Central memory CD4-positive, alpha-beta T cell (primary cell): ENCODE measurements around the gene RASSF8.

Experiments used
- DNase-seq: peaks from one replicate; pipeline ENCODE4 v3.0.0; 2022
- total RNA-seq, 3 experiments: gene quantifications; one replicate each; lab custom pipeline; 2026; lab: John Stamatoyannopoulos, UW

RASSF8 gene, protein sequence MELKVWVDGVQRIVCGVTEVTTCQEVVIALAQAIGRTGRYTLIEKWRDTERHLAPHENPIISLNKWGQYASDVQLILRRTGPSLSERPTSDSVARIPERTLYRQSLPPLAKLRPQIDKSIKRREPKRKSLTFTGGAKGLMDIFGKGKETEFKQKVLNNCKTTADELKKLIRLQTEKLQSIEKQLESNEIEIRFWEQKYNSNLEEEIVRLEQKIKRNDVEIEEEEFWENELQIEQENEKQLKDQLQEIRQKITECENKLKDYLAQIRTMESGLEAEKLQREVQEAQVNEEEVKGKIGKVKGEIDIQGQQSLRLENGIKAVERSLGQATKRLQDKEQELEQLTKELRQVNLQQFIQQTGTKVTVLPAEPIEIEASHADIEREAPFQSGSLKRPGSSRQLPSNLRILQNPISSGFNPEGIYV
- 0 reads per million in 3 experiments for total RNA-seq

GRCh38 chr12:25958428-25959070, at the start of gene RASSF8:
RASSF8 (plus strand) TSS chr12:25958682; CDS start chr12:26055344, 96,662 bp downstream.
- no peak for DNase-seq

DNA sequence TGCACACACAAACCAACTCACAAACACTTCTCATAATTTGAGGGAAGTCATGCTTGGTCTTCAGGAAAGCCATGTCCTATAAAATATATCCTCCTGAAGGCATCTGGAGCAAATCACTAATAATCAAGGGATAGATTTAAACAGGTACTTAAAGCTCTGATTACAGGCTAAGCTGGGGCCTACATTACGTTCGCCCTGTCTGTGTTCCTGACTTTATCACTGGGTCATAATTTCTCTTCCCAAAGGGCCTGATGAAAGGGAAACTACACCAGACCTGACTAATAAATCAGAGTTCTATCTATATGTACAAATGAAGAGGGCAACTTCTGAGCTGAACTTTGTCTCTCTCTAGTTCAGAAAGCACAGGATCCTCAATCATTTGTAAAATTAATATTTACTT, 43.9 kb upstream of the RASSF8 start:
- DNase-seq = no peak

DNA sequence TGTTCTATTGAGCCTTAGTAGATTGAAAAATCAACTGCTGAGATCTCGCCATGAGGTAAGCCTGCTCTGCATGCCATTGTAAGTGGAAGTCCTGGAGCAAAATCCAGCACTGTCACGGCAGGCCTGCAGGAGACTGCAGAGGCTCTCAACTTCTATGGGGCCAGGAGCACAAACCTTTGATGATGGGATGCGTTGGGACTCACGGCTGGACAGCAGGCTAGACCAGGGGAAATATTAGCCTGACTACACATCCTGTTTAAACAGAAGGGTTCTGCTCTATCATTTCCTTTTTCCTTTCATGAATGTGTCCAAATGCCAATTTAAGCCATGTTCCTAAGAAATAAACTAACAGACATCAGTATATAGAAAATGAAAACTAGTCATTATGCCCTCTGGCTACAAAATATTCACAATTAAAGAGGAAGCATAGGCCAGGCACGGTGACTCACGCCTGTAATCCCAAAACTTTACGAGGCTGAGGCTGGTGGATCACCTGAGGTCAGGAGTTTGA, 33.9 kb upstream of the RASSF8 start:
- no peak for DNase-seq

DNA sequence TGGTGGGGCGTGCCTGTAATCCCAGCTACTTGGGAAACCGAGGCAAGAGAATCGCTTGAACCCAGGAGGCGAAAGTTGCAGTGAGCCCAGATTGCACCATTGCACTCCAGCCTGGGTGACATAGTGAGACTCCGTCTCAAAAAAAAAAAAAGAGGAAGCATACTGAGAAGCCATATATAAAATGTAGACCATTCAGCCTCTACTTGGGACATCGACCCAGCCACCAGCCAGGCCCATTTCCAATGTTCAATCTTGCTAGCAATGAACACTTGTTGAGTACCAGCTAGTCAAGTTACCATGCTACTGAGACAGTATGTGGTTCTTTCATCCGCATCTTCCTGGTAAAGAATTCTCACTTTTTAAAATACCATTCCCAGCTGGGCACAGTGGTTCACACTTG, 33.4 kb upstream of the RASSF8 start:
- DNase-seq = no peak

- DNase-seq = no peak
Observed at GRCh38 chr12:25926536-25926935, 31.9 kb upstream of the RASSF8 start.

DNA sequence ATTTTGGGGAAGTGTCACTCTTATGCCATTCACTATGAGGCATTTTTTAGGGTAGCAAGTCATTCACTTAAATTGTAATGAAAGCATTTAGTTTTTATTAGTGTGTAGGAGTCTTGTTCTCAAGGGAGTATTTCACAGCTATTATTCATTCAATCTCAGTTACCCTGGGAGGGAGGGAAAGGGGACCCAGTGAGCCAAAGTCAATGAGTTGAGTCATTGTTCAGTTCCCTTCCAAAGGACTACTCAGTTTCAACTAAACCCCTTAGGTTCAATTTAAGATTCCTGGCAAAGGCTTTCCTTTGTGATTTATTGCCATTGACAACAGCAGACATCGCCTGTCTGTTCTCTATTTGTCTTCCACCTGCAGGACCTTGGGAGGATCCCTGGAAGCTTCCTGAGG, 29.3 kb upstream of the RASSF8 start:
- no peak for DNase-seq

GRCh38 chr12:25932971-25933370, 25.5 kb upstream of the RASSF8 start:
- no peak for DNase-seq

- DNase-seq = no peak
Observed at GRCh38 chr12:25934456-25934855, 24.0 kb upstream of the RASSF8 start.

- DNase-seq = no peak
Observed at GRCh38 chr12:25935355-25936144, 22.9 kb upstream of the RASSF8 start.

GRCh38 chr12:25937096-25937495, 21.4 kb upstream of the RASSF8 start:
- no peak for DNase-seq

GRCh38 chr12:25938581-25938980, 19.9 kb upstream of the RASSF8 start:
- DNase-seq = no peak

- DNase-seq = no peak
Observed at GRCh38 chr12:25939606-25940005, 18.9 kb upstream of the RASSF8 start.

GRCh38 chr12:25940886-25941285, 17.6 kb upstream of the RASSF8 start:
- no peak for DNase-seq

- no peak for DNase-seq
Observed at GRCh38 chr12:25942709-25943108, 15.8 kb upstream of the RASSF8 start.

DNA sequence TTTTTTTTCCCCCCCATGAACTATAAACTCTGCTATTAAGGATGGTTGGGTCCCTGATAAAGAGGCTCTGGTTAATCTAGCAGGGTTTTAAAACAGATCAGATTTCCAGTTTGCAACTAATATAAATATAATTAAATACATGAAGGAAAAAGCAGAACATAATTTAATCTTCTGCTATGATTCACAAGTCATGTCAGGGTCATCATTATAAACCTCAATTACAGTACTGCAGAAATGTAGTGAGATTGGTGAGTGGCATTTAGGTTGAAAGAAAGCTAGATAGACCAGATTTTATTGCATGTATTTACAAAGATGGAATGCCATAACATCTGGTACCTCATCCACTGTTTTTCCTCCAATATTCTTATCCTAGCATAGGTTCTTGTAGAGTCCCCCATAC, 14.5 kb upstream of the RASSF8 start:
- DNase-seq = no peak

- no peak for DNase-seq
Observed at GRCh38 chr12:25949343-25949742, 9.1 kb upstream of the RASSF8 start.

DNA sequence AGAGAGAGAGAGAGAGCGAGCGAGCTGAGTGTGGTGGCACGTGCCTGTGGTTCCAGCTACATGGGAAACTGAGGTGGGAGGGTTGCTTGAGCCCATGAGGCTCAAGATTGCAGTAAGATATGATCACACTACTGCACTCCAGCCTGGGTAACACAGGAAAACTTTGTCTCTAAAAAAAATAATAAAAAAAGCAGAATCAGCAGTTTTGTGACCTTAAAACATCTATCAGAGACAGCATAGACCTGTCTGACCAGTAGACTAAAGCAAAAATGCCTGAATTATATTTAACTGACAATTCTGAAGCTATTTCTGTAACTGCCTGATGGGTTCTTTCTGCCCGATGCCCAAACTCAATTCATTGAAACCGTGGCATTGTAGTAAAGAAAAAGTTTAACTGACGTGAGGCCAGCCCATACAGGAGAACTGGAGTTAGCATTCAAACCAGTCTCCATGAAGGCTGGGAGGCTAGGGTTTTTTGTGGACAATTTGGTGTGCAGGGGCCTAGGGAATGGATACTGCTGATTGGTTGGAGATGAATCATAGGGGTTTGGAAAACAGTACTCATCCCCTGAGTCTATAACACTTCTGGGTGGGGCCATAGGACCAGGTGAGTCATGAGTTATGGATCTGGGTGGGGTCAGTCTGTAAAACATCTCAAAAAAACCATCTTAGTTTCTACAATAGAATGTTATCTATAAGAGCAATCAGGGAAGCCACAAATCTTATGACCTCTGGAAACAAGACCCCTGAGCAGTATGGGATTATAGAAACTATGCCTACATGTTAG, 8.0 kb upstream of the RASSF8 start:
- DNase-seq = no peak

DNA sequence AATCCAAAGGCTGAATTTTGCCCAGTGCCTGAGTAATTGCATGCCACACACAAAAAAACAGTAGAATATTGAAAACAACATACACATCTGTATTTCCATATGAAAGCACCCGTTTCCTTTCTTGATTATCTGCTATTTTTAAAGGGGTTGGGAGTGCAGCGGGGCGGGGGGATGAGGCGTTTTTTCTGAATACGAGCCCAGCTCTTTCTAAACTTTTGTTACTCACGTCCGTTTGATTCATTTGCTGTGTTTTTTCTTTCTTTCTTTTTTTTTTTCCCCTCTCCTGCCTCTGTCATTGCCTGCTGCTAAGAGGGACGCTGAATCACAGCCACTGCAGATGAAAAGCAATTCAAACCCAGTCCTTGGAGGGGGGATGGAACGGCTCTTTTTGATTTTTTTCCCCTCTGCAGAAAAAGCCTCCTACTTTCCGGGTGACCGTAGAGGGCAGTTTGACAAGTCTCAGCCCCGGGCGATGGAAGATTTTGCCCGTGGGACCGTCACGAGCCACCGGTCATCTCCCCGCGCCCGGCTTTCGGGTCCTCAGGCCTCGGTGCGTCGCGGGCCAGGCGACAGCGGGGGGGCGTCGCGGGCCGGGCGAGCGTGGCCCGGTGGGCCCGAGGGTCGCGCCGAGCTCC, 572 bp upstream of the RASSF8 start:
- no peak for DNase-seq

- no peak for DNase-seq
Observed at GRCh38 chr12:25959071-25959961, 834 bp downstream of the RASSF8 start.

GRCh38 chr12:25960143-25960542, 1.7 kb downstream of the RASSF8 start:
- DNase-seq = no peak

GRCh38 chr12:25960961-25961360, 2.5 kb downstream of the RASSF8 start:
- no peak for DNase-seq
